ENCODE data around the gene GEMIN7. TPM values are rescaled to one million over a fixed set of nuclear protein-coding genes. Genes with fewer than 3 reads are reported as not detected.
"Not testable (repeated sequence)": the region's sequence is repeated elsewhere in the genome, so short reads cannot be mapped to it uniquely, and the experiment has no call there.

Gene GEMIN7
- total RNA-seq, 6 experiments from 2014 or later: 10.9 to 27.5 (median 14.0) TPM

GRCh38 chr19:45102481-45102880 is 23.4 kb downstream of the GEMIN7 start:
- no CpG with 5 or more reads among the region's 7 CpGs for WGBS (ENCODE audit: insufficient coverage, low coverage, low lambda C conversion rate, missing lambda C conversion rate)
- intact Hi-C loops (cut with DNase I): no loop called here
- no peak for TF ChIP-seq CTCF (IDR thresholded peaks at IDR 0.05)
- no peak for TF ChIP-seq POLR2A (IDR thresholded peaks at IDR 0.05)
- H3K27ac ChIP-seq: no peak overlapping the region
- H3K4me1 ChIP-seq: peaks cover 0 to 4% (median 0%) of the 10 kb centered on the region in 4 donors
- ATAC-seq (no peak), DNase-seq (no peak)
- H3K4me3 ChIP-seq: no peak overlapping the region
- H3K27me3 ChIP-seq: no peaks in the 10 kb centered on the region
- H3K9me3 ChIP-seq: no peaks in the 10 kb centered on the region
- H3K36me3 ChIP-seq: no peaks in the 10 kb centered on the region

- peak; percentile 12 to 58 (median 31) for ATAC-seq
- Histone ChIP-seq H3K9me3 (no peaks in the 10 kb centered on the region), H3K4me3 (no peak overlapping the region), H3K27me3 (no peaks in the 10 kb centered on the region), H3K4me1 (peaks cover 0 to 1% (median 0%) of the 10 kb centered on the region in 4 donors), H3K36me3 (no peaks in the 10 kb centered on the region), H3K27ac (no peak overlapping the region)
- intact Hi-C loops (cut with DNase I): no loop called here
- DNase-seq: no peak
- 37% methylated on average over 3 of the region's 15 CpGs for WGBS (ENCODE audit: insufficient coverage, low coverage, low lambda C conversion rate, missing lambda C conversion rate)
- TF ChIP-seq POLR2A (IDR thresholded peaks at IDR 0.05) (no peak), CTCF (IDR thresholded peaks at IDR 0.05) (no peak)
Observed at GRCh38 chr19:45103156-45103507, 24.1 kb downstream of the GEMIN7 start.

GRCh38 chr19:45103508-45104319 is 24.7 kb downstream of the GEMIN7 start:
- intact Hi-C loops (cut with DNase I): no loop called here
- TF ChIP-seq CTCF (IDR thresholded peaks at IDR 0.05) (no peak), POLR2A (IDR thresholded peaks at IDR 0.05) (no peak)
- Histone ChIP-seq H3K27me3 (no peaks in the 10 kb centered on the region), H3K9me3 (no peaks in the 10 kb centered on the region), H3K4me1 (no peaks in the 10 kb centered on the region), H3K27ac (no peak overlapping the region), H3K36me3 (no peaks in the 10 kb centered on the region), H3K4me3 (no peak overlapping the region)
- ATAC-seq (peak in 2 of 4 donors; percentile 12 to 24), DNase-seq (no peak)
- 59% methylated on average over 10 of the region's 26 CpGs for WGBS (ENCODE audit: insufficient coverage, low coverage, low lambda C conversion rate, missing lambda C conversion rate)

- Histone ChIP-seq H3K27ac (no peak overlapping the region), H3K27me3 (no peaks in the 10 kb centered on the region), H3K9me3 (no peaks in the 10 kb centered on the region), H3K36me3 (no peaks in the 10 kb centered on the region), H3K4me1 (no peaks in the 10 kb centered on the region), H3K4me3 (no peak overlapping the region)
- DNase-seq: no peak
- 72% methylated on average over 10 of the region's 16 CpGs for WGBS (ENCODE audit: insufficient coverage, low coverage, low lambda C conversion rate, missing lambda C conversion rate)
- TF ChIP-seq POLR2A (IDR thresholded peaks at IDR 0.05) (no peak), CTCF (IDR thresholded peaks at IDR 0.05) (no peak)
- intact Hi-C loops (cut with DNase I): no loop called here
- ATAC-seq: no peak
Observed at GRCh38 chr19:45104658-45105349, 25.7 kb downstream of the GEMIN7 start.

- H3K4me3 ChIP-seq; DNase-seq; H3K36me3 ChIP-seq; ATAC-seq; H3K27ac ChIP-seq; H3K9me3 ChIP-seq; intact Hi-C loops (cut with DNase I); H3K27me3 ChIP-seq; H3K4me1 ChIP-seq: not testable (repeated sequence)
- WGBS (ENCODE audit: insufficient coverage, low coverage, low lambda C conversion rate, missing lambda C conversion rate): 99% methylated on average over 10 of the region's 11 CpGs
Observed at GRCh38 chr19:45106363-45106762, 27.3 kb downstream of the GEMIN7 start.
